WTC11 (cell line): ENCODE results near the gene SMAP1.

Source experiments
- FOXK1 ChIP-seq: sonication (generic); formaldehyde crosslinking; IDR thresholded peaks from 2 replicates; pipeline ENCODE4 v1.8.0; 2022; ENCODE audit warnings: mild to moderate bottlenecking, moderate library complexity, missing genetic modification reagents
- RORB ChIP-seq: fragments of 250-450 bp; sonication (Bioruptor Pico); IDR thresholded peaks from 2 replicates; pipeline ENCODE4 v1.9.0; 2021; ENCODE audit warnings: mild to moderate bottlenecking
- TF ChIP-seq, protein P1 (sequence below): sonication (generic); formaldehyde crosslinking; IDR thresholded peaks from 2 replicates; pipeline ENCODE4 v1.8.1; 2023; ENCODE audit warnings: mild to moderate bottlenecking, missing genetic modification reagents, moderate library complexity

DNA sequence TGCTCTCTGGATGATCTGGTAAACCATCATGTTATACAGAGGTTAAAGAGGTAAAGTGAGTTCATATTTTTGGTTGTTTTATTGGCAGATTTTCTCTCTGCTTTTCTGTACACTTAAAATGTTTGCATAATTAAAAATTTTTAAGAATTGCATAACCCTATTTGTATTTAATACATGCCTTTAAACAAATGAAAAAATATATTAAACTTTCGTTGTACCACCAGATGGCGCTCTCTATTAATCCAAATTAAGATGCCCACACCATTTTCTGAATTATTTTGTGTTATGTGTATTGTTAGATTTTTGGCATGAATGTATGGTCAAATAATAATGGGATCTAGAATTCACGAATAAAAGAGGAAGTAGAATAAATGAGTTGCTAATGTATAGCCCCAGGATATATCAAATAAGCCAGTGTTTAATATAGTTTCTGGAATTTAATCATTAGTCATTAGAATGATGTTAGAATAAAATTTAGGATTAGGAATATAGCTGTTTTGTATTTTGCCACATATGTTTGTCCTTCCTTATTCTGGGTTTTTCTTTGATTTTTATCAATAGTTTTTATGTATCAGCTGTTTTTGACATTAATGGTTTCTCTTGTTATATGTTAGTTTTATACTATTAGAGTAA, 38.9 kb downstream of the SMAP1 start:
- TF ChIP-seq, protein P1, sequence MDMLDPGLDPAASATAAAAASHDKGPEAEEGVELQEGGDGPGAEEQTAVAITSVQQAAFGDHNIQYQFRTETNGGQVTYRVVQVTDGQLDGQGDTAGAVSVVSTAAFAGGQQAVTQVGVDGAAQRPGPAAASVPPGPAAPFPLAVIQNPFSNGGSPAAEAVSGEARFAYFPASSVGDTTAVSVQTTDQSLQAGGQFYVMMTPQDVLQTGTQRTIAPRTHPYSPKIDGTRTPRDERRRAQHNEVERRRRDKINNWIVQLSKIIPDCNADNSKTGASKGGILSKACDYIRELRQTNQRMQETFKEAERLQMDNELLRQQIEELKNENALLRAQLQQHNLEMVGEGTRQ: no peak
- no peak for TF ChIP-seq RORB (CRISPR knock-in tag)
- TF ChIP-seq FOXK1 (CRISPR knock-in tag): no peak
